Ishikawa (cell line): ENCODE data around the gene HPSE.
A peak's percentile ranks its signal among the peaks of the same experiment; 100 is the strongest.

Experiments used
- CEBPB ChIP-seq: IDR thresholded peaks from 2 replicates; pipeline ENCODE4 v1.6.1; 2012
- CREB1 ChIP-seq: IDR thresholded peaks from 2 replicates; pipeline ENCODE4 v1.6.1; 2012; ENCODE audit warnings: low read depth
- EGR1 ChIP-seq: IDR thresholded peaks from 2 replicates; pipeline ENCODE4 v1.6.1; 2012
- EP300 ChIP-seq: IDR thresholded peaks from 2 replicates; pipeline ENCODE4 v1.6.1; 2012; ENCODE audit warnings: borderline replicate concordance
- FOXM1 ChIP-seq: IDR thresholded peaks from 2 replicates; pipeline ENCODE4 v1.6.1; 2012; ENCODE audit warnings: low read depth, borderline replicate concordance
- MAX ChIP-seq: IDR thresholded peaks from 2 replicates; pipeline ENCODE4 v1.6.1; 2012
- NFIC ChIP-seq: IDR thresholded peaks from 2 replicates; pipeline ENCODE4 v1.6.1; 2012
- RAD21 ChIP-seq: IDR thresholded peaks from 2 replicates; pipeline ENCODE4 v1.6.1; 2012; ENCODE audit warnings: low read depth
- TAF1 ChIP-seq: IDR thresholded peaks from 2 replicates; pipeline ENCODE4 v1.6.1; 2012; ENCODE audit warnings: low read depth, mild to moderate bottlenecking
- TCF12 ChIP-seq: IDR thresholded peaks from 2 replicates; pipeline ENCODE4 v1.6.1; 2012; ENCODE audit warnings: low read depth
- TEAD4 ChIP-seq: IDR thresholded peaks from 2 replicates; pipeline ENCODE4 v1.6.1; 2012
- USF1 ChIP-seq: IDR thresholded peaks from 2 replicates; pipeline ENCODE4 v1.6.1; 2012
- YY1 ChIP-seq: IDR thresholded peaks from 2 replicates; pipeline ENCODE4 v1.6.1; 2012; ENCODE audit warnings: low read depth
- ZBTB7A ChIP-seq: IDR thresholded peaks from 2 replicates; pipeline ENCODE4 v1.6.1; 2012; ENCODE audit warnings: low read depth
- TF ChIP-seq, protein P1 (sequence below): IDR thresholded peaks from 2 replicates; pipeline ENCODE4 v1.6.1; 2012; ENCODE audit warnings: low read depth, mild to moderate bottlenecking

HPSE gene

DNA sequence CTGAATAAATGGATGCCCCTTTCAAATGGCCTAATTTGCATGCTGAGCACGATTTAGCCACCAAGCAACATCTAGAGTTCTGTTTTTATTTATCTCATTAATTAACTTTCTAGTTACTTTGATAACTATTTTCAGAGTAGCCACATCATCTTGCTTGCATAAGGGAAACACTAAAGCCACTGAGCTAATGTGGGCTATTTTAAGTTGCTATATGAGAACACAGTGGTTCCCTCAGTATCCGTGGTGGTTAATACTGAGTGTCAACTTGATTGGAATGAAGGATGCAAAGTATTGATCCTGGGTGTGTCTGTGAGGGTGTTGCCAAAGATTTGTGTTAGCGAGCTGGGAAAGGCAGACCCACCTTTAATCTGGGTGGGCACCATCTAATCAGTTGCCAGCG lies 25.4 kb upstream of the HPSE start:
- no peak for TF ChIP-seq TAF1
- TF ChIP-seq CEBPB: no peak
- no peak for TF ChIP-seq TCF12

DNA sequence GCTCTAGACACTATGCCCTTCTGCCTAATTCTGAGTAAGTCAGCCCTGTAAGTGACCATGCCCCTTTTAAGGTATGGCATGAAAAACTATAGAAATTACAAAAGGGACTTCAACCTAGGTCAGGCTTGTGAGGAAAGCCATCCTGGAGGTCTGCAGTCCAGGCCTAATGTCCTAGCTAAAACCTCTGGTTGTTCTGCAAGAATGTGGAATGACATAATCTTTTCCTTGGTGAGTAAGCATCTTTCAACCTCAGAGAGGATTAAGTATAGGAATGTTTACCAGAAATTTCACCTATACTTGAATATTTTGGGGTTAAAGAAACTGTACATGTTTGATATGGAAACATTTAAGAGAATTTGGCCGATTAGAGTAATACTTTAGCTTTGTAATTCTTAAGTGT lies 23.8 kb upstream of the HPSE start:
- TF ChIP-seq TAF1: no peak
- TF ChIP-seq TEAD4: peak; percentile 85
- TF ChIP-seq YY1: no peak
- TF ChIP-seq CEBPB: no peak
- TF ChIP-seq ZBTB7A: no peak
- no peak for TF ChIP-seq NFIC
- no peak for TF ChIP-seq MAX
- TF ChIP-seq EP300: peak; percentile 39; the same call in 1 of the 2 replicates
- no peak for TF ChIP-seq CREB1
- TF ChIP-seq FOXM1: no peak; the same call in 1 of the 2 replicates
- no peak for TF ChIP-seq EGR1
- TF ChIP-seq TCF12: no peak
- no peak for TF ChIP-seq RAD21

DNA sequence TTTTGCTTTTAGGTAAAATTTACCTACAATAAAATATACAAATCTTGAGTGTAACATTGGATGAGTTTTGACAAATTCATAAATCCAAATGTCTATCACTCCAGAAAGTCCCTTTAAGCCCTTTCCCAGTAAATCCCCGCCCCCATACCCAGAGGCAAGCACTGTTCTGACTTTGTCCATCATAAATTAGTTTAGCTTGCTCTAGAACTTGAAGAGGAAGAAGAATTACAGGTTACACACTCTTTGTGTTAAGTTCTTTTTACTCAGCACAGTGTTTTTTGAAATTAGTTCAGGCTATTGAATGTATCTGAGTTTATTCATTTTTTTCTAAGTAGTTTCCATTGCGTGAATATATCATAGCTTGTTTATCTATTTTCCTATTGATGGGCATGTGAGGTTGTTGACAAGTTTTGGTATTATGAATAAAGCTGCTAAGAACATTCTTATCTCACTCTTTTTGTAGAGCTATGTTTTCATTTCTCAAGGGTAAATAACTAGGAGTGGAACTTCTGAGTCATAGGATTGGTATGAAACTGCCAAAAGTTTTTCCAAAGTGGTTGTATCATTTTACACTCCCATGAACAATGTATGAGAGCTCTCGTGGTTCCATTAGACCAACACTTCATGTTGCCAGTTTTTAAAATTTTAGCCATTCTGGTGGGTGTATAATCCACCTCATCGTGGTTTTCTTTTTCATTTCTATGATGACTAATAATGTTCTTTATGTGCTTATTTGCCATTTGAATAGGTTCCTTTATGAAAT lies 22.4 kb upstream of the HPSE start:
- no peak for TF ChIP-seq TAF1
- TF ChIP-seq USF1: no peak
- TF ChIP-seq EP300: peak; percentile 79; the same call in 1 of the 2 replicates
- TF ChIP-seq MAX: peak; percentile 38; the same call in 1 of the 2 replicates
- TF ChIP-seq, protein P1, sequence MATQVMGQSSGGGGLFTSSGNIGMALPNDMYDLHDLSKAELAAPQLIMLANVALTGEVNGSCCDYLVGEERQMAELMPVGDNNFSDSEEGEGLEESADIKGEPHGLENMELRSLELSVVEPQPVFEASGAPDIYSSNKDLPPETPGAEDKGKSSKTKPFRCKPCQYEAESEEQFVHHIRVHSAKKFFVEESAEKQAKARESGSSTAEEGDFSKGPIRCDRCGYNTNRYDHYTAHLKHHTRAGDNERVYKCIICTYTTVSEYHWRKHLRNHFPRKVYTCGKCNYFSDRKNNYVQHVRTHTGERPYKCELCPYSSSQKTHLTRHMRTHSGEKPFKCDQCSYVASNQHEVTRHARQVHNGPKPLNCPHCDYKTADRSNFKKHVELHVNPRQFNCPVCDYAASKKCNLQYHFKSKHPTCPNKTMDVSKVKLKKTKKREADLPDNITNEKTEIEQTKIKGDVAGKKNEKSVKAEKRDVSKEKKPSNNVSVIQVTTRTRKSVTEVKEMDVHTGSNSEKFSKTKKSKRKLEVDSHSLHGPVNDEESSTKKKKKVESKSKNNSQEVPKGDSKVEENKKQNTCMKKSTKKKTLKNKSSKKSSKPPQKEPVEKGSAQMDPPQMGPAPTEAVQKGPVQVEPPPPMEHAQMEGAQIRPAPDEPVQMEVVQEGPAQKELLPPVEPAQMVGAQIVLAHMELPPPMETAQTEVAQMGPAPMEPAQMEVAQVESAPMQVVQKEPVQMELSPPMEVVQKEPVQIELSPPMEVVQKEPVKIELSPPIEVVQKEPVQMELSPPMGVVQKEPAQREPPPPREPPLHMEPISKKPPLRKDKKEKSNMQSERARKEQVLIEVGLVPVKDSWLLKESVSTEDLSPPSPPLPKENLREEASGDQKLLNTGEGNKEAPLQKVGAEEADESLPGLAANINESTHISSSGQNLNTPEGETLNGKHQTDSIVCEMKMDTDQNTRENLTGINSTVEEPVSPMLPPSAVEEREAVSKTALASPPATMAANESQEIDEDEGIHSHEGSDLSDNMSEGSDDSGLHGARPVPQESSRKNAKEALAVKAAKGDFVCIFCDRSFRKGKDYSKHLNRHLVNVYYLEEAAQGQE: no peak
- TF ChIP-seq TEAD4: peak; percentile 83
- TF ChIP-seq YY1: no peak
- peak; percentile 63; the same call in 1 of the 2 replicates for TF ChIP-seq NFIC
- no peak for TF ChIP-seq RAD21
- TF ChIP-seq ZBTB7A: no peak
- no peak for TF ChIP-seq EGR1
- peak; percentile 63; the same call in 1 of the 2 replicates for TF ChIP-seq TCF12
- TF ChIP-seq CEBPB: no peak
- TF ChIP-seq CREB1: no peak
- TF ChIP-seq FOXM1: peak; percentile 73; the same call in 1 of the 2 replicates

- no peak for TF ChIP-seq ZBTB7A
- TF ChIP-seq TEAD4: no peak
- TF ChIP-seq YY1: no peak
- TF ChIP-seq MAX: no peak
- no peak for TF ChIP-seq EP300
- no peak for TF ChIP-seq CEBPB
- TF ChIP-seq USF1: no peak
- TF ChIP-seq TCF12: no peak
- TF ChIP-seq NFIC: no peak
- no peak for TF ChIP-seq TAF1
- TF ChIP-seq RAD21: no peak
- TF ChIP-seq EGR1: no peak
- TF ChIP-seq FOXM1: no peak
Measured at GRCh38 chr4:83353516-83353915, 18.9 kb upstream of the HPSE start.

- TF ChIP-seq TAF1 (no peak), FOXM1 (no peak), YY1 (no peak)
Measured at GRCh38 chr4:83348074-83348473, 13.4 kb upstream of the HPSE start.

DNA sequence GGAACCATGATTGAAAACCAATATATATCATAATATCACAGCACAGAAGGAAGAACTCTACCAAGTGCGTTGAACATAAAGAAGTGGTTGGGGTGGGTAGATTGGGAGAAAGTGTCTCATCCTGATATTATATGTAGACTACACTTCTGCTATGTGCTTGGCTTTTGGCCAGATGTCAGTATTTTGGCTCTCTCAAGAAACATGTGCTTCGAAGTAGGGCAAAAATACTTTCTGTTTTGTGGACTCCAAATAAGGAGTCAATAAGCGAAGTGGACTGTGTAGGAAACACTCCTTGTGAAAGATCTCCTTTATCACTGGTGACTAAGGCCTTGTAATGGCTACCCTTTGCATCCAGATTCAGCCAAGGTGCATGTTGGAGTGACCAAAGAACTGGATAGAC lies 7.8 kb upstream of the HPSE start:
- TF ChIP-seq CREB1 (no peak), RAD21 (no peak), MAX (no peak), NFIC (no peak), CEBPB (no peak), EGR1 (no peak)

DNA sequence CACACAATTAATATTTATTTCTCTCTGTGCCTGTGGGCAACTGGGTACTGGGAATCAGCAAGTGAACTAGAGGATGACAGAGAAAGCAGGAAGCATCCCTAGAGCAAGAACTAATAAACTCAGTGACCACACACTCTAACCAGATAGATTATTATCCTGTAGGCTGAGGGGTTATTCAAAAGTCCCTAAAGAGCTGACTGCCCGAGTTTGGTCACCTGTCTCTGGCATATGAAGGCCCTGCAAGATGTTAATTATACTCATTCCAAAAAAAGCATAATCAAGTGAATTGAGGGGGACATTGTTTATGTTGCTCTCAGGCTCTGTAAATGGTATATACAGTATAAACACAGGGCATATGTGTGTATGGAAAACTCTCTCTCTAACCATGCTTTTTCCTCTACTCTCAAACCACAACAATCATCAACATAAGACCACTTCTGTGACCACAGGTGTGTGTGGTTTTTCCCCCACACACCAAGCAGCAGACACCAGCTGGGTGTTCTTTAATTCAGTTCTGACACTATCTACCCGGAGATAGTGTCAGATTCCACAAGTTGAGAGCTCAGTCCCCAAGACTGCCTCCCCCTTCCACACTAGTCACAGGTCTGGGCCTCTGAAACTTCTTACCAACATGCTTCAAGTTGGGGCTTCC lies 6.2 kb upstream of the HPSE start:
- TF ChIP-seq FOXM1 (no peak), TAF1 (no peak), NFIC (no peak), ZBTB7A (no peak), TCF12 (no peak), CEBPB (no peak), EGR1 (no peak)
- TF ChIP-seq, protein P1: no peak
